Ascending aorta (tissue), 2 donors: ENCODE measurements around the gene ZFAND6. TPM values are rescaled to one million over a fixed set of nuclear protein-coding genes. Genes with fewer than 3 reads are reported as not detected.

Experiments
- DNase-seq, 2 donors: peaks; one replicate each; pipeline ENCODE4 v3.0.0-alpha.2; 2019; ENCODE audit warnings: low spot score in 2 of 2
- H3K27ac ChIP-seq, 2 donors: fragments of 200-600 bp; sonication (generic); one replicate each; pipeline ENCODE4 v1.5.1; 2016 to 2017; ENCODE audit warnings: mild to moderate bottlenecking in 1 of 2
- H3K27me3 ChIP-seq: fragments of 200-600 bp; sonication (generic); one replicate; pipeline ENCODE4 v1.5.1; 2017
- H3K36me3 ChIP-seq, 2 donors: fragments of 200-600 bp; sonication (generic); one replicate each; pipeline ENCODE4 v1.5.1; 2016
- H3K4me1 ChIP-seq, 2 donors: fragments of 200-600 bp; sonication (generic); one replicate each; pipeline ENCODE4 v1.5.1; 2016 to 2017; ENCODE audit warnings: mild to moderate bottlenecking in 1 of 2
- H3K4me3 ChIP-seq, 2 donors: fragments of 200-600 bp; sonication (generic); one replicate each; pipeline ENCODE4 v1.5.1; 2016 to 2017; ENCODE audit warnings: mild to moderate bottlenecking in 1 of 2
- H3K9me3 ChIP-seq, 2 donors: fragments of 200-600 bp; sonication (generic); one replicate each; pipeline ENCODE4 v1.5.1; 2016
- intact Hi-C: fragments of 100-400 bp; cut with DNase I; formaldehyde crosslinking; loops from one replicate; pipeline ENCODE4 v1.15.1; 2023
- total RNA-seq: library from RNA; depleted of rRNA; stranded (reverse); fragments of >200 nt; gene quantifications from one replicate; pipeline ENCODE4 v1.1.0, GENCODE V29; 2016
- TF ChIP-seq, protein P1 (sequence below), 3 experiments: fragments of 200-600 bp in 2 of 3; fragments of 450-650 bp in 1 of 3; sonication (generic) in 2 of 3; IDR thresholded peaks; one replicate each; pipeline ENCODE4 v1.5.1; 2016 to 2019; ENCODE audit warnings: antibody characterized with exemption in 3 of 3, mild to moderate bottlenecking in 1 of 3, moderate library complexity in 1 of 3

ZFAND6 gene
- total RNA-seq, 1 donor from 2014 or later: 49.6 TPM

- peak overlapping the region in 1 of 2 donors; percentile 91 for H3K27ac ChIP-seq
Measured at GRCh38 chr15:80171787-80172186, 112.3 kb downstream of the ZFAND6 start.

DNA sequence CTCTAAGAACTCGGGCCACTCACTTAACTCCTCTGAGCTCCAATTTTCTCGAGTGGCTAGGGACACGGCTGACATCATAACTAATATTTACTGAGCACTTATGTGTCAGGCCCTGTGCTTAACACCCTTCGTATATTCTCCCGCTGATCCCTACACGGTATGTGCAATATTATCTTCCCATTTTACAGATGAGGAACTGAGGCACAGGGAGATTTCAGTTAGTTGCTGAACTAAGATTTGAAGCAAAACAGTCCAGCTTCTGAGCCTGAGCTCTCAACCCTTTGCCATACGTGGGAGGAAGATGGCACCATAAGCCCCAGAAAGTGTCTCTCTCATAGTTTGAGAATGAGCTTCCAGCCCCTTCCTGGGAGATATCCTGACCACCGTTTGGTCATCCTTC lies 112.9 kb downstream of the ZFAND6 start:
- Histone ChIP-seq H3K27me3 (no peaks in the 10 kb centered on the region), H3K9me3 (no peaks in the 10 kb centered on the region), H3K4me3 (no peak overlapping the region), H3K36me3 (peaks cover 0 to 26% of the 10 kb centered on the region in 2 donors), H3K4me1 (peaks cover 25 to 30% of the 10 kb centered on the region in 2 donors), H3K27ac (peak overlapping the region; percentile 91 to 93)
- no peak for DNase-seq
- TF ChIP-seq, protein P1, sequence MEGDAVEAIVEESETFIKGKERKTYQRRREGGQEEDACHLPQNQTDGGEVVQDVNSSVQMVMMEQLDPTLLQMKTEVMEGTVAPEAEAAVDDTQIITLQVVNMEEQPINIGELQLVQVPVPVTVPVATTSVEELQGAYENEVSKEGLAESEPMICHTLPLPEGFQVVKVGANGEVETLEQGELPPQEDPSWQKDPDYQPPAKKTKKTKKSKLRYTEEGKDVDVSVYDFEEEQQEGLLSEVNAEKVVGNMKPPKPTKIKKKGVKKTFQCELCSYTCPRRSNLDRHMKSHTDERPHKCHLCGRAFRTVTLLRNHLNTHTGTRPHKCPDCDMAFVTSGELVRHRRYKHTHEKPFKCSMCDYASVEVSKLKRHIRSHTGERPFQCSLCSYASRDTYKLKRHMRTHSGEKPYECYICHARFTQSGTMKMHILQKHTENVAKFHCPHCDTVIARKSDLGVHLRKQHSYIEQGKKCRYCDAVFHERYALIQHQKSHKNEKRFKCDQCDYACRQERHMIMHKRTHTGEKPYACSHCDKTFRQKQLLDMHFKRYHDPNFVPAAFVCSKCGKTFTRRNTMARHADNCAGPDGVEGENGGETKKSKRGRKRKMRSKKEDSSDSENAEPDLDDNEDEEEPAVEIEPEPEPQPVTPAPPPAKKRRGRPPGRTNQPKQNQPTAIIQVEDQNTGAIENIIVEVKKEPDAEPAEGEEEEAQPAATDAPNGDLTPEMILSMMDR (IDR thresholded peaks at IDR 0.05): no peak
- intact Hi-C loops: loop anchor here (2.0 to 10.0 kb wide), 5 partner anchors 250 to 792 kb away; partner anchors contain the start of genes ABHD17C and MTHFS

More at GRCh38 chr15:80171787-80172186, 112.3 kb downstream of the ZFAND6 start:
- Histone ChIP-seq H3K27me3 (no peaks in the 10 kb centered on the region), H3K4me3 (no peak overlapping the region), H3K4me1 (peaks cover 25 to 30% of the 10 kb centered on the region in 2 donors), H3K36me3 (peaks cover 0 to 25% of the 10 kb centered on the region in 2 donors), H3K9me3 (no peaks in the 10 kb centered on the region)
- TF ChIP-seq, protein P1 (IDR thresholded peaks at IDR 0.05): no peak
- intact Hi-C loops: loop anchor here (2.0 to 10.0 kb wide), 5 partner anchors 249 to 791 kb away; partner anchors contain the start of genes ABHD17C and MTHFS
- no peak for DNase-seq

GRCh38 chr15:80173022-80173759 lies 113.7 kb downstream of the ZFAND6 start:
- no peaks in the 10 kb centered on the region for H3K27me3 ChIP-seq
- peak; percentile 27 to 86 for DNase-seq
- intact Hi-C loops: loop anchor here (1.0 to 10.0 kb wide), 6 partner anchors 21 to 792 kb away; partner anchors contain the start of genes ABHD17C, FAH and MTHFS
- peaks cover 0 to 28% of the 10 kb centered on the region in 2 donors for H3K36me3 ChIP-seq
- H3K4me3 ChIP-seq: no peak overlapping the region
- no peaks in the 10 kb centered on the region for H3K9me3 ChIP-seq
- peak overlapping the region; percentile 91 to 93 for H3K27ac ChIP-seq
- TF ChIP-seq, protein P1 (IDR thresholded peaks at IDR 0.05): peak; percentile 53 to 68 (median 66)
- H3K4me1 ChIP-seq: peaks cover 25 to 30% of the 10 kb centered on the region in 2 donors

GRCh38 chr15:80174017-80174746 lies 114.7 kb downstream of the ZFAND6 start:
- peak; percentile 59 to 90 for DNase-seq
- peaks cover 25 to 37% of the 10 kb centered on the region in 2 donors for H3K4me1 ChIP-seq
- H3K27me3 ChIP-seq: no peaks in the 10 kb centered on the region
- peak overlapping the region; percentile 91 to 93 for H3K27ac ChIP-seq
- H3K4me3 ChIP-seq: peak overlapping the region in 1 of 2 donors; percentile 11
- H3K36me3 ChIP-seq: peaks cover 0 to 24% of the 10 kb centered on the region in 2 donors
- H3K9me3 ChIP-seq: no peaks in the 10 kb centered on the region
- TF ChIP-seq, protein P1 (IDR thresholded peaks at IDR 0.05): no peak
- intact Hi-C loops: loop anchor here (1.0 to 10.0 kb wide), 5 partner anchors 115 to 521 kb away; partner anchors contain the start of genes ABHD17C, MTHFS and ZFAND6

DNA sequence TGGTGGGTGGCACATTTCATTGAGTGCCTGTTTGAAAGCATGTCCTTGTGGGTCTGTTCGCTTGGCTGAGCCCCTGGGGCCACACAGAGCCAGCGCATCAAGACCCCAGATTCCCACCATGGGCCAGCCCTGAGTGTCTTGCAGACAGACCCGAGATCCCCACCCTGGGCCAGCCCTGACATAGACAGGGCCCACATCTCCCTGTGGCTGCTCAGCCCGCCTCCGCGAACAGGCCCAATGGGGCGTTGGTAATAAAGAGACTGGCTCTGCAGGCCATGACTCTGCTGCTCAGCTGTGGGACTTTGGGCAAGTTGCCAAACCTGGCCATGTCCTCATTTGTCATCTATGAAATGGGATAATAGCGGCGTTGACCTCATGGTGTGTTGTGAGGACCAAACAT lies 116.0 kb downstream of the ZFAND6 start:
- H3K4me3 ChIP-seq: no peak overlapping the region
- no peak for DNase-seq
- TF ChIP-seq, protein P1 (IDR thresholded peaks at IDR 0.05): no peak
- peaks cover 5 to 17% of the 10 kb centered on the region in 2 donors for H3K36me3 ChIP-seq
- no peaks in the 10 kb centered on the region for H3K9me3 ChIP-seq
- intact Hi-C loops: loop anchor here (10.0 kb wide), 2 partner anchors 309 to 519 kb away; partner anchors contain the start of gene ABHD17C
- peak overlapping the region; percentile 91 to 93 for H3K27ac ChIP-seq
- H3K27me3 ChIP-seq: no peaks in the 10 kb centered on the region
- peaks cover 31 to 47% of the 10 kb centered on the region in 2 donors for H3K4me1 ChIP-seq
